Skin of body (tissue), 2 donors: Measurements from ENCODE around the gene SCGN. TPM values are rescaled to one million over a fixed set of nuclear protein-coding genes. Genes with fewer than 3 reads are reported as not detected.
"Not testable (repeated sequence)": the region's sequence is repeated elsewhere in the genome, so short reads cannot be mapped to it uniquely, and the experiment has no call there.

Experiments used
- DNase-seq: peaks from one replicate; lab custom pipeline; 2025; lab: John Stamatoyannopoulos, UW
- total RNA-seq: library from RNA; depleted of rRNA; stranded (reverse); fragments of >200 nt; gene quantifications from one replicate; pipeline ENCODE4 v1.2.3, GENCODE V29; 2014

Gene SCGN
- total RNA-seq, 1 donor from 2014 or later = 0.89 TPM

- DNase-seq = no peak
Observed at GRCh38 chr6:25726122-25726911, 74.3 kb downstream of the SCGN start.

- no peak for DNase-seq
Observed at GRCh38 chr6:25727028-25727427, 75.0 kb downstream of the SCGN start.

GRCh38 chr6:25730907-25731306, 78.9 kb downstream of the SCGN start:
- no peak for DNase-seq

- DNase-seq = no peak
Observed at GRCh38 chr6:25731721-25732120, 79.7 kb downstream of the SCGN start.

GRCh38 chr6:25732468-25733198, 80.6 kb downstream of the SCGN start:
- no peak for DNase-seq

- DNase-seq = no peak
Observed at GRCh38 chr6:25735261-25735660, 83.2 kb downstream of the SCGN start.

- DNase-seq = no peak
Observed at GRCh38 chr6:25743868-25744267, 91.9 kb downstream of the SCGN start.

- no peak for DNase-seq
Observed at GRCh38 chr6:25745836-25746235, 93.8 kb downstream of the SCGN start.

- no peak for DNase-seq
Observed at GRCh38 chr6:25746968-25747367, 95.0 kb downstream of the SCGN start.

- DNase-seq = no peak
Observed at GRCh38 chr6:25747477-25747876, 95.5 kb downstream of the SCGN start.

GRCh38 chr6:25748049-25748448, 96.0 kb downstream of the SCGN start:
- no peak for DNase-seq

GRCh38 chr6:25748601-25749517, 96.8 kb downstream of the SCGN start:
- not testable (repeated sequence) for DNase-seq

GRCh38 chr6:25749837-25750236, 97.8 kb downstream of the SCGN start:
- DNase-seq = no peak

- no peak for DNase-seq
Observed at GRCh38 chr6:25750906-25751305, 98.9 kb downstream of the SCGN start.

Other genes with a start within 250 kb of the SCGN start
- not detected for gene SLC17A4, start 102.5 kb downstream of the SCGN start, total RNA-seq
- not detected for gene SLC17A1, start 179.8 kb downstream of the SCGN start, total RNA-seq
- not detected for gene SLC17A3, start 222.0 kb downstream of the SCGN start, total RNA-seq